HG03354 (cell line): ENCODE data around the gene ALG3.

Experiments used
- ATAC-seq: cut with Tn5 transposase; IDR thresholded peaks from one replicate; pipeline ENCODE4 v1.9.1; 2021; ENCODE audit warnings: mild to moderate bottlenecking; ENCODE audit not compliant: unreplicated experiment, poor library complexity, severe bottlenecking

The ALG3 gene

GRCh38 chr3:184260724-184261269 is 12.0 kb upstream of the ALG3 start:
- peak; percentile 3 for ATAC-seq

GRCh38 chr3:184259878-184260723 is 11.3 kb upstream of the ALG3 start:
- ATAC-seq: no peak

DNA sequence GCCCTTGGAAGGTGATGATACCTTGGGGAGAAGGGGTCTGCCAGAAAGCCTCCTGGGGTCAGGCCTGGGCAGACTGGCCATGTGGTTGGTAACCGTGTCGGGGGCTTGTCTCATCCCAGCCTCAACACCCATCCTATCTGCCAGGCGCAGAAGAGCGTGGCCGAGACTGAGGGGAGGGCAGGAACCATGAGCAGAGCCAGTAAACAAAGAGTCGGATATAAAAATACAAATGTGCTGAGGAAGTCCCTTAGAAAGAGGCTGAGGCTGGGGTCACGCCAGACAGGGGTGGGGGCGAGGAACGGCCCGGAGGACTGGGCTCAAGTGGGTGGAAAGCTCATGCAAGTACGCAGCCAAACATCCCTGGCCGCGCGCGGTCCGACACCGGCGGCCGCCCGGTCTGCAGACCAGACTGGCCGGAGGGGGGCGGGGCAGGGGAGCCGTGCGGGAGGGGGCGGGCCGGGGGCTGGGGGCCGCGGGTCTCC is 10.7 kb upstream of the ALG3 start:
- no peak for ATAC-seq

DNA sequence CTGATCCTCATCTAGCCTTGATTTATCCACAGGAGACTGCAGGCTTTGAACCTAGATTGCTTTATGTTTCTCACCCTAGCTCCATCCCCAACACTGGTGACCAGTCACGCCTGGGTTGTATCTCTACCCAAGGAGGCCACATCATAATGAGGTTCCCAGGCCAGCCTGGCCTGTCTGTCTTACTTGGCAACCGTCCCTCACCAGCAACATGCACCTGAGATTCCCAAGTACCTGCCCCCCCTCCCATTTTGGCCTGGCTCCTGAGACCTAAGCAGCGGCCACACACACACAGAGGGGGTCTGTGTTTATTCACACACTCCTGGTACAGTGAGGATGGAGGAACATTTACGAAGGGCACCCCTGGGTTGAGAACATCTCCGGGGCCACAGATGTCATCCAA is 10.2 kb upstream of the ALG3 start:
- ATAC-seq: no peak

DNA sequence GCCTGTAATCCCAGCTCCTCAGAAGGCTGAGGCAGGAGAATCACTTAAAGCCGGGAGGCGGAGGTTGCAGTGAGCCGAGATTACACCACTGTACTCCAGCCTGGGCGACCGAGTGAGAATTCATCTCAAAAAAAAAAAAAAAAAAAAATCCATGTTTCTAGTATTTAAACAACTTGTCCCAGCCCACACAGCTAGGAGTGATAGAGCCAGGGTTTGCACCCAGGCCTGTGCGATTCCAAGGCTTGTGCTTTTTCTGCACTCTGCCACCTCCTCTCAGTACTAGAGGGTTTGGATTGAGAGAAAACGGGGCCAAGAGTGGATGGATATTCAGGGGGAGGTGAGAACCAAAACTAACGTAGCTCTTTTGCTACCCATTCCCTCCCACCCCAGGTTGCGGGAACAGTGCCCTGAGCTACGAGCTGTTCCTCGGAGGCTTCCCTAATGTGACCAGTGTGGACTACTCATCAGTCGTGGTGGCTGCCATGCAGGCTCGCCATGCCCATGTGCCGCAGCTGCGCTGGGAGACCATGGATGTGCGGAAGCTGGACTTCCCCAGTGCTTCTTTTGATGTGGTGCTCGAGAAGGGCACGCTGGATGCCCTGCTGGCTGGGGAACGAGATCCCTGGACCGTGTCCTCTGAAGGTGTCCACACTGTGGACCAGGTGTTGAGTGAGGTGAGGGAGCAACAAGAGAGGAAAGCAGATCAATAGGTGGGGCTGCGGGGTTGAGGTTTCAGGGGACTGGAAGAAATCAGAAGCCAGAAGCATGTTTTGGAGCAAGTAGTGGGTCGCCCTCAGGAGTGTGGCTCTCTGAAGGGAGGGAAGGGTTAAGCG is 8.5 kb upstream of the ALG3 start:
- ATAC-seq: no peak

GRCh38 chr3:184255291-184256039 is 6.7 kb upstream of the ALG3 start:
- no peak for ATAC-seq

DNA sequence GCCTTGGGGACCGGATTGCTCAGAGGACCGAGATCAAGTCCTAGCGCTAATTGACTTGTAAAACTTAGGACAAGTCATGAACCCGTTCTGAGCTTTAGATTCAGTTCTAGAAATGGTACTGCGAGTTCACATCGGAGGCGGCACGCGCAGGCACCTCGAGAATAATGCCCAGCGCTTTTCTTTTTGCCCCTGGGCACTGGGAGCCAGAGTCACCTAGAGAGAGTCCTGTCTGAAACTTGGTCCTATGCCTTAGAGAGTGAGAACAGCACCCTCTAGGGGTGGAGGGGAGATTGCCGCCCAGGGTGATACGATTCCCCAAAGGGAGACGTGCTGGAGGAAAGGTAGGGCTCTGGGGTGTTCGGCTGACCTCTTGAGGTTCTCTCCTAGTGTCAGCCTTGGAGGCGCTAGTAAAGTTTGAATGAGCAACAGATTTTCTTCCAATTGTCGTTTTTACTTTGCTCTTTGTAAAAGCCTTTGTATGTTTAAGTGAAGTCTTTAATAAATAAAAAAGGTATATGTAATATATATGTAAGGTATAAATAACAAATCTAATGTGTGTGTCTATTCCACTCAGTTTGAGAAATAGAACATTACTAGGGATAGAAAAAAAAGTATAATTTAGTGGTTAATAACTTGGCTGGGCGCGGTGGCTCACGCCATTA is 1.5 kb upstream of the ALG3 start:
- ATAC-seq: peak; percentile 68

GRCh38 chr3:184249412-184250166 is 827 bp upstream of the ALG3 start, which contains the start of gene EEF1AKMT4:
EEF1AKMT4 (plus strand) TSS chr3:184249672; CDS start chr3:184249695, 23 bp downstream.
- peak; percentile 91 for ATAC-seq

- no peak for ATAC-seq
These were observed 6.5 kb downstream of the ALG3 start for GRCh38 chr3:184242297-184242685.

GRCh38 chr3:184241447-184242296 is 7.1 kb downstream of the ALG3 start:
- no peak for ATAC-seq

GRCh38 chr3:184241141-184241446 is 7.7 kb downstream of the ALG3 start:
- no peak for ATAC-seq

DNA sequence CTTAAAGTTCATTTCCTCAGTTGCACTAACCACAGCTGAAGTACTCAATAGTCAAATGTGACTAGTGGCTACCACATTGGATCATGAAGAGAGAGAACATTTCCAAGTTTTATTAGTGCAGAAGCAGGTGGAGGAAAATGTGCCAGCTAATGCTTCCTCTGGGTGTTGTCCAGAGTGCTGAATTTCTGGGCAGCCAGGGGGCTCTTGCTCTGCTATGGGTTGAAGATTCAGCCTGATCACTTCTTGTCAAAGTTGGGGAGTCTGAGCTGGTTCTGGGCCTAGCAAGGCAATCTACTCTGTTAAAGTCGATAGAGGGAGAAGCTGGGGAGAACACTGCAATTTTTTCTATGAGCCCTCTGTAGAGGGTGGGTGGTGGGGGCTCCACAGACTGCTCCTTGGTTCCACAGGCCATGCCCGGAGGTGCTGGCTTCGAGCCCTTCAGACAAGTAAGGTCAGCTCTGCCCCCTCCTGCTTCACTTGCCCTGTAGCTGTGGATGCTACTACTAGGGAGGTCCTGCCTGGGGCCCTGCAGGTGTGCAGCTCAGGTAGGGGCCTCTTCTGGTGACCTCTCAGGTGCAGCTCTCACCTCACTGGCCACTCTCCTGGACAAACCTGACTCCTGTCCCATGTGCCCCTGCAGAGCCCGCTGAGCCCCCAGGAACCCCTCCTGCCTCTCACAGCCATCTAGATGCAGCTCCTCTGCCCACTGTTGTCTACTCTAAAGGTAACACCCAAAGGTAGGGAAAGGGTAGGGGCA is 8.2 kb downstream of the ALG3 start:
- no peak for ATAC-seq

DNA sequence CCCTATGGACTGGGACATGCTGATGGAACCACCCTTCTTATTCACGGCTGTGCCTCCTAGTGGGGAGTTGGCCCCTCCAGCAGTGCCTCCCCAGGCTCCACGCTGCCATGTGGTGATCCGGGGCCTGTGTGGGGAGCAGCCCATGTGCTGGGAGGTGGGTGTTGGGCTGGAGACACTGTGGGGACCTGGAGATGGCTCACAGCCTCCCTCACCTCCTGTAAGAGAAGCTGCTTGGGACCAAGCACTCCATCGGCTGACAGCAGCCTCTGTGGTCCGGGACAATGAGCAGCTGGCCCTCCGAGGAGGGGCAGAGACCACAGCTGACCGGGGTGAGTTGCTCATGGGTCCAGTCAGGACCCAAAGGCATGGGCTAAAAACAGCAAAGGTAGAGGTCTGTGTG is 9.1 kb downstream of the ALG3 start:
- ATAC-seq: no peak

GRCh38 chr3:184239221-184239620 is 9.5 kb downstream of the ALG3 start:
- no peak for ATAC-seq

DNA sequence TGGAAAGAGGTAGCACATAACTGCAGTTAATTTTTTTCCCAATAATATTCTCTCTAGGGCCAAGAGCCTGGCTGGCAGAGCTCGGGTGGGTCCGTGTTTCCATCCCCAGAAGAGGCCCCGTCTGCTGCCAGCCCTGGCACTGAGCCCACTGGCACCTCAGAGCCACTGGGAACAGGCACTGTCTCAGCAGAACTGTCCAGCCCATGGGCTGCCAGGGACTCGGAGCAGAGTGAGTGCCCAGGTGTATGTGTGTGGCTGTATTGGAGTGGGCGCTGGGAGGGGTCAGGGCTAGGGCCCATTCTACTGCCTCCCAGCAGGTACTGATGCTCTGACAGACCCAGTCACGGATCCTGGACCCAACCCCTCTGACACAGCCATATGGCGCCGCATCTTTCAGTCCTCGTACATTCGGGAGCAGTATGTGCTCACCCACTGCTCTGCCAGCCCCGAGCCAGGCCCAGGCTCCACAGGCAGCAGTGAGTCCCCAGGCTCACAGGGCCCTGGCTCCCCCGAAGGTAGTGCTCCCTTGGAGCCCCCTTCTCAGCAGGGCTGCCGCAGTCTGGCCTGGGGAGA is 10.4 kb downstream of the ALG3 start:
- ATAC-seq: no peak

GRCh38 chr3:184237807-184238206 is 11.0 kb downstream of the ALG3 start:
- ATAC-seq: no peak

DNA sequence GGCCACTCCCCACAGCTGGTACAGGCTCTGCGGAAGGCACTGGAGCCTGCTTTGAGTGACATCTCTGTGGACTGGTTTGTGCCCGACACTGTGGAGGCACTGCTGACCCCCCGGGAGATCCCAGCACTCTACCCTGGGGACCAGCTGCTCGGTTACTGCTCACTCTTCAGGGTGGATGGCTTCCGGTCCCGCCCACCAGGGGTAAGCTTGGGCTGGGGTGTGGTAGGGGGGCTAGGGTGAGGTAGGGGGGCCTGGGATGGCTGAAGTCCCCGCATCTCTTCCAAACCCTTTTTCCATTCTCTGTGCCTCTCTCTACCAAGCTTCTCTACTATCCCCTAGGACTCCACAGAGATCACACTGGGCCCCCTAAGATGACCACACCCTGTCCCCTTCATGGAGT is 11.6 kb downstream of the ALG3 start:
- ATAC-seq: no peak
